IPS-18a (cell line): ENCODE results near the gene SH2D6.

Source experiments
- H3K27ac ChIP-seq: one replicate; pipeline ENCODE4 v1.5.1; 2013; ENCODE audit warnings: low read length
- H3K27me3 ChIP-seq: one replicate; pipeline ENCODE4 v1.6.1; 2013; ENCODE audit warnings: mild to moderate bottlenecking, low read length; ENCODE audit not compliant: control insufficient read depth, insufficient read depth
- H3K36me3 ChIP-seq: one replicate; pipeline ENCODE4 v1.6.1; 2013; ENCODE audit warnings: low read depth, low read length; ENCODE audit not compliant: control insufficient read depth
- H3K4me1 ChIP-seq: one replicate; pipeline ENCODE4 v1.6.1; 2013; ENCODE audit warnings: low read depth, low read length; ENCODE audit not compliant: control insufficient read depth
- H3K4me3 ChIP-seq: one replicate; pipeline ENCODE4 v1.5.1; 2013; ENCODE audit warnings: low read length
- H3K9ac ChIP-seq: one replicate; pipeline ENCODE4 v1.6.1; 2013; ENCODE audit warnings: mild to moderate bottlenecking, low read length, moderate library complexity
- H3K9me3 ChIP-seq: one replicate; pipeline ENCODE4 v1.6.1; 2013; ENCODE audit warnings: low read depth, low read length; ENCODE audit not compliant: control insufficient read depth

Gene SH2D6

GRCh38 chr2:85447222-85447585 is 28.7 kb downstream of the SH2D6 start:
- Histone ChIP-seq H3K9me3 (no peaks in the 10 kb centered on the region), H3K9ac (no peak overlapping the region)

GRCh38 chr2:85448461-85449213 is 30.1 kb downstream of the SH2D6 start:
- Histone ChIP-seq H3K4me1 (no peaks in the 10 kb centered on the region), H3K27ac (no peak overlapping the region)

More at GRCh38 chr2:85447222-85447585, 28.7 kb downstream of the SH2D6 start:
- Histone ChIP-seq H3K4me1 (no peaks in the 10 kb centered on the region), H3K27me3 (no peaks in the 10 kb centered on the region), H3K4me3 (no peak overlapping the region), H3K36me3 (no peaks in the 10 kb centered on the region), H3K27ac (no peak overlapping the region)

GRCh38 chr2:85449214-85449588 is 30.7 kb downstream of the SH2D6 start:
- Histone ChIP-seq H3K27me3 (no peaks in the 10 kb centered on the region), H3K27ac (no peak overlapping the region), H3K4me1 (no peaks in the 10 kb centered on the region), H3K4me3 (no peak overlapping the region), H3K36me3 (no peaks in the 10 kb centered on the region), H3K9ac (no peak overlapping the region), H3K9me3 (no peaks in the 10 kb centered on the region)

More at GRCh38 chr2:85448461-85449213, 30.1 kb downstream of the SH2D6 start:
- H3K4me3 ChIP-seq, result no peak overlapping the region
- no peaks in the 10 kb centered on the region for H3K9me3 ChIP-seq
- no peaks in the 10 kb centered on the region for H3K36me3 ChIP-seq
- no peaks in the 10 kb centered on the region for H3K27me3 ChIP-seq
- no peak overlapping the region for H3K9ac ChIP-seq

GRCh38 chr2:85452237-85452636 is 33.7 kb downstream of the SH2D6 start:
- Histone ChIP-seq H3K4me1 (peaks cover 10% of the 10 kb centered on the region), H3K27ac (no peak overlapping the region), H3K9ac (no peak overlapping the region), H3K9me3 (no peaks in the 10 kb centered on the region), H3K36me3 (no peaks in the 10 kb centered on the region), H3K4me3 (no peak overlapping the region), H3K27me3 (no peaks in the 10 kb centered on the region)

- Histone ChIP-seq H3K36me3 (no peaks in the 10 kb centered on the region), H3K4me1 (peaks cover 18% of the 10 kb centered on the region), H3K9ac (no peak overlapping the region)
These were observed 35.1 kb downstream of the SH2D6 start for GRCh38 chr2:85453571-85453970.

GRCh38 chr2:85455552-85456090 is 37.1 kb downstream of the SH2D6 start:
- H3K9ac ChIP-seq, result no peak overlapping the region
- H3K27me3 ChIP-seq, result no peaks in the 10 kb centered on the region
- H3K4me3 ChIP-seq, result no peak overlapping the region
- no peaks in the 10 kb centered on the region for H3K9me3 ChIP-seq
- H3K4me1 ChIP-seq, result peaks cover 30% of the 10 kb centered on the region
- peak overlapping the region; percentile 23 for H3K27ac ChIP-seq
- H3K36me3 ChIP-seq, result no peaks in the 10 kb centered on the region

More at GRCh38 chr2:85453571-85453970, 35.1 kb downstream of the SH2D6 start:
- no peaks in the 10 kb centered on the region for H3K27me3 ChIP-seq
- no peaks in the 10 kb centered on the region for H3K9me3 ChIP-seq
- H3K4me3 ChIP-seq, result no peak overlapping the region
- no peak overlapping the region for H3K27ac ChIP-seq

GRCh38 chr2:85457043-85457442 is 38.5 kb downstream of the SH2D6 start:
- Histone ChIP-seq H3K4me3 (no peak overlapping the region), H3K9me3 (no peaks in the 10 kb centered on the region), H3K4me1 (peaks cover 30% of the 10 kb centered on the region), H3K36me3 (no peaks in the 10 kb centered on the region), H3K9ac (no peak overlapping the region), H3K27me3 (no peaks in the 10 kb centered on the region), H3K27ac (no peak overlapping the region)

GRCh38 chr2:85457877-85458316 is 39.4 kb downstream of the SH2D6 start:
- Histone ChIP-seq H3K36me3 (no peaks in the 10 kb centered on the region), H3K4me1 (peaks cover 30% of the 10 kb centered on the region), H3K4me3 (no peak overlapping the region), H3K27me3 (no peaks in the 10 kb centered on the region), H3K9me3 (no peaks in the 10 kb centered on the region), H3K9ac (no peak overlapping the region), H3K27ac (no peak overlapping the region)

- Histone ChIP-seq H3K27me3 (no peaks in the 10 kb centered on the region), H3K27ac (no peak overlapping the region), H3K4me1 (peaks cover 30% of the 10 kb centered on the region), H3K9ac (no peak overlapping the region), H3K36me3 (no peaks in the 10 kb centered on the region), H3K9me3 (no peaks in the 10 kb centered on the region), H3K4me3 (peak overlapping the region; percentile 18)
These were observed 40.4 kb downstream of the SH2D6 start for GRCh38 chr2:85458601-85459563.

- Histone ChIP-seq H3K9me3 (no peaks in the 10 kb centered on the region), H3K4me3 (no peak overlapping the region), H3K27me3 (no peaks in the 10 kb centered on the region), H3K4me1 (peaks cover 30% of the 10 kb centered on the region), H3K27ac (no peak overlapping the region), H3K9ac (no peak overlapping the region), H3K36me3 (no peaks in the 10 kb centered on the region)
These were observed 41.3 kb downstream of the SH2D6 start for GRCh38 chr2:85459771-85460170.

GRCh38 chr2:85462322-85462721 is 43.8 kb downstream of the SH2D6 start:
- no peaks in the 10 kb centered on the region for H3K9me3 ChIP-seq
- no peak overlapping the region for H3K27ac ChIP-seq
- H3K27me3 ChIP-seq, result no peaks in the 10 kb centered on the region
- no peaks in the 10 kb centered on the region for H3K36me3 ChIP-seq
- no peak overlapping the region for H3K9ac ChIP-seq
- no peak overlapping the region for H3K4me3 ChIP-seq
- H3K4me1 ChIP-seq, result peaks cover 19% of the 10 kb centered on the region
